Spleen (tissue), 7 donors: Measurements from ENCODE around the gene GGN.

Source experiments
- CTCF ChIP-seq, 11 experiments: fragments of 200-600 bp in 7 of 11; fragments of 450-650 bp in 4 of 11; sonication (generic) in 4 of 11; IDR thresholded peaks in 8 of 11; conservative IDR thresholded peaks in 3 of 11; 1 replicate in 7 of 11; 2 replicates in 4 of 11; pipeline versions ENCODE4 v1.4.0 to v1.8.0; 2016 to 2021; ENCODE audit warnings: antibody characterized with exemption in 11 of 11, inconsistent platforms in 4 of 11, mild to moderate bottlenecking in 1 of 11
- POLR2A ChIP-seq, 3 donors: fragments of 450-650 bp; IDR thresholded peaks; one replicate each; pipeline ENCODE4 v1.5.1; 2017; ENCODE audit warnings: antibody characterized with exemption in 3 of 3, mild to moderate bottlenecking in 1 of 3
- POLR2AphosphoS5 ChIP-seq, 3 donors: sonication (generic); formaldehyde crosslinking; IDR thresholded peaks; one replicate each; pipeline ENCODE4 v1.5.1; 2017; ENCODE audit warnings: antibody characterized with exemption in 3 of 3
- donor health status: DM: no; HTN: no; CAD: no; lungs with moderate emphysema.
- donor health status: DM: no; HTN: no; CAD: no.
- donor health status: DM: no; HTN: no; CAD: no.

- TF ChIP-seq CTCF (IDR thresholded peaks at IDR 0.05 in 8 of 11, conservative IDR thresholded peaks at IDR 0.05 in 3 of 11) (no peak), POLR2AphosphoS5 (IDR thresholded peaks at IDR 0.05) (no peak), POLR2A (IDR thresholded peaks at IDR 0.05) (no peak)
Observed at GRCh38 chr19:38384209-38385027, 3.4 kb downstream of the GGN start.
